Activated CD4-positive, alpha-beta memory T cell treated with anti-CD3 and anti-CD28 coated beads for 36 hours (primary cell): Measurements from ENCODE around the gene CCDC85C. TPM values are rescaled to one million over a fixed set of nuclear protein-coding genes. Genes with fewer than 3 reads are reported as not detected.

Source experiments
- CTCF ChIA-PET: fragments of 350-600 bp; sonication (Branson Sonifier 250); formaldehyde crosslinking; loops from one replicate; lab custom pipeline; 2021; ENCODE audit warnings: antibody characterized with exemption, inconsistent platforms; lab: Charles Lee
- POLR2A ChIA-PET: fragments of 350-600 bp; sonication (Branson Sonifier 250); formaldehyde crosslinking; loops from one replicate; lab custom pipeline; 2021; ENCODE audit warnings: antibody characterized with exemption; lab: Charles Lee
- DNase-seq: peaks from one replicate; pipeline ENCODE4 v3.0.0-alpha.2; 2020
- H3K27ac Mint-ChIP-seq: one replicate; pipeline ENCODE4 v1.8.0; 2021; ENCODE audit warnings: mixed read lengths
- H3K27me3 Mint-ChIP-seq: one replicate; pipeline ENCODE4 v1.8.0; 2021; ENCODE audit warnings: mixed read lengths
- H3K36me3 Mint-ChIP-seq: one replicate; pipeline ENCODE4 v1.8.0; 2021; ENCODE audit warnings: mixed read lengths
- H3K4me1 Mint-ChIP-seq: one replicate; pipeline ENCODE4 v1.8.0; 2021; ENCODE audit warnings: low read depth, mixed read lengths
- H3K4me3 Mint-ChIP-seq: one replicate; pipeline ENCODE4 v1.8.0; 2021; ENCODE audit warnings: mild to moderate bottlenecking, mixed read lengths
- H3K9me3 Mint-ChIP-seq: one replicate; pipeline ENCODE4 v1.8.0; 2021; ENCODE audit warnings: mixed read lengths
- intact Hi-C: fragments of 100-400 bp; cut with micrococcal nuclease; formaldehyde crosslinking; loops from one replicate; pipeline ENCODE4 v1.15.1; 2023
- total RNA-seq, 2 experiments: library from RNA; stranded (reverse); gene quantifications; one replicate each; pipeline ENCODE4 v1.2.3, GENCODE V29; 2021

CCDC85C gene
- total RNA-seq, 2 experiments from 2014 or later, result 10.7 to 12.3 TPM

DNA sequence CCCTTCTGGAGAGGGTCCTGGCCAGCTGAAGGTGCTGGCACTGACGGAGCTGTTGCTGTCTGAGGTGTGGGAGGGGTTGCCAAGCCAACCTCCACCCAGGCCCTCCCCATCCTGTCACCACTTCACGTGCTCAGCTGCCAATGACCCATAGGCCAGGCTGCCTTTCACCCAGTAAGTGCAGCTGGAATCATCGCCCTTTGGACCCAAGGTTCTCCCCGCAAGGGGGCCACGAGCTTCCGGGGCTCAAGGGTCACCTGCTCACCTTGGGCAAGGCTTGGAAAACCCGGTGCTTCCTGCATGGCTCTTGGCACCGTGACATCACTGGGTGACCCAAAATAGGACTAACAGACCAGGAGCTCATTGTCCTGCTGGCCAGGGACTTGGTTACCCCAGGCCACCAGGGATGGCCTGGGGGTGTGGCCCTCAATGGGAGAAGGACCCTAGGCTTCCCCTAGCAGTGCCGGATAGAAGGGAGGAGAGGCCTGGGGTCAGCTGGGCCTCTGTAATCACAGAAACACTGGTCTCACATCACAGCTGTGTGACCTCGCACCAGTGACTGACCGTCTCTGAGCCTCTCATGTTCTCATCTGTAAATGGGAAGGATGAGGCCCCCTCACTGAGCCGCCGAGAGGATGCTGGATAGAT, 51.3 kb downstream of the CCDC85C start:
- intact Hi-C loops, result no loop called here
- POLR2A ChIA-PET, result no interaction called here
- CTCF ChIA-PET, result no interaction called here

DNA sequence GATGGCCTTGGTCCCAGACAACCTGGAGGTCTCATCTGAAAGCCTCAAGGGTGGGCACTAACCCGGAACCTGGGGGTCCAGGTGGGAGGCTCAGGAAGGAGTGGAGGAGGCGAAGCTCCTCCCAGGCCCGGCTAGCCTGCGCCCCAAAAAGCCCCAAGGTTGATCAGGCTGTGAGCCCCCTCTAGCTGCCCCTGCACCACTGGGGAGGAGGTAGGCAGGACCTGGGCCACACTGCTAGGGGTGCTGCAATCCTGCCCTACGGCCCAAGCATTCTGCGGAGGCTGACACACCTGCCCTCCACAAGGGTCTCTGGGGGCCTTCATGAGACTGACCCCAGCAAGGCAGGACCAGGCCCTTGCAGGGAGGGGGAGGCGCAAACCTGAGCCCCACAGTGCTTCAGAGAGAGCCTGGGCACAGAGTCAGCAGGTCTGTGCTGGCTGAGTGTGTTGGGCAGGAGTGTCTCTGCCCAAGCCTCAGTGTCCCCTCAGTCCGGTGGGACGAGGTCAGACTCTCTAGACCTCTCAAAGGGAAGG, 51.9 kb downstream of the CCDC85C start:
- no peak for DNase-seq
- no peaks in the 10 kb centered on the region for H3K27me3 Mint-ChIP-seq
- intact Hi-C loops, result no loop called here
- H3K36me3 Mint-ChIP-seq, result no peaks in the 10 kb centered on the region
- H3K4me1 Mint-ChIP-seq, result peaks cover 2% of the 10 kb centered on the region
- CTCF ChIA-PET, result no interaction called here
- H3K9me3 Mint-ChIP-seq, result no peaks in the 10 kb centered on the region
- H3K4me3 Mint-ChIP-seq, result no peak overlapping the region
- no peak overlapping the region for H3K27ac Mint-ChIP-seq
- POLR2A ChIA-PET, result no interaction called here

More for the DNA sequence above, 51.3 kb downstream of the CCDC85C start:
- Mint-ChIP-seq H3K27ac (no peak overlapping the region), H3K4me3 (no peak overlapping the region), H3K36me3 (no peaks in the 10 kb centered on the region), H3K27me3 (no peaks in the 10 kb centered on the region), H3K9me3 (no peaks in the 10 kb centered on the region), H3K4me1 (peaks cover 2% of the 10 kb centered on the region)
- DNase-seq, result no peak

DNA sequence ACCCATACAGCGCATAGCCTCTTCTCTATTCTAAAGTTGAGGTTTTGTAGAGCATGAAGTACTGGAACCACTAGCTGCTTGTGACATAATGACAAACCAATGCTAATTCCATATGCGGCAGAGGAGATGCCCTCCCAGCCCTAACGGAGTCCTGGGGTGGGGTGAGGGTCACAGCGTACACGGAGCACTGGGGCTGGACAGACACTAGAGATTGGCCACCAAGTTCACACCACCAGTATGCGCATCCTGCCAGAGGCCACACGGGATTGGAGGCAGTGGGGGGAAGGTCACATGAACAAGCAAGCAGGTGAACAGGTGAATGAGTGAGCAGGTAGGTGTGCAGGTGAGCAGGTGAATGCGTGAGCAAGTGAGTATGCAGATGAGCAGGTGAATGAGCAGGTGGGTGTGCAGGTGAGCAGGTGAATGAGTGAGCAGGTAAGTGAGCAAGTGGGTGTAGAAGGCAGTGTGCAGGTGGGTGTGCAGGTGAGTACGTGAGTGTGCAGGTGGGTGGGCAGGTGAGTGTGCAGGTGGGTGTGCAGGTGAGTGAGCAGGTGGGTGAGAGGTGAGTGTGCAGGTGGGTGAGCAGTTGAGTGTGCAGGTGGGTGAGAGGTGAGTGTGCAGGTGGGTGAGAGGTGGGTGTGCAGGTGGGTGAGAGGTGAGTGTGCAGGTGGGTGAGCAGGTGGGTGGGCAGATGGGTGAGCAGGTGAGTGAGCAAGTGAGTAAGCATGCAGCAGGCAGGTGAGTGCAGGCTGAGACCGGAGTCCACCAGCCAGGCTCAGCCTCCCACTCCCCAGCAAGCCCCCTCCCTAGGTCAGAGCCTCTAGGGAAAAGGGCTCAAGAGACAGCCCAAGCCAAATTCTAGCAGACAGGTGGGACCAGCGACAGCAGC, 52.7 kb downstream of the CCDC85C start:
- H3K36me3 Mint-ChIP-seq, result no peaks in the 10 kb centered on the region
- no peaks in the 10 kb centered on the region for H3K27me3 Mint-ChIP-seq

DNA sequence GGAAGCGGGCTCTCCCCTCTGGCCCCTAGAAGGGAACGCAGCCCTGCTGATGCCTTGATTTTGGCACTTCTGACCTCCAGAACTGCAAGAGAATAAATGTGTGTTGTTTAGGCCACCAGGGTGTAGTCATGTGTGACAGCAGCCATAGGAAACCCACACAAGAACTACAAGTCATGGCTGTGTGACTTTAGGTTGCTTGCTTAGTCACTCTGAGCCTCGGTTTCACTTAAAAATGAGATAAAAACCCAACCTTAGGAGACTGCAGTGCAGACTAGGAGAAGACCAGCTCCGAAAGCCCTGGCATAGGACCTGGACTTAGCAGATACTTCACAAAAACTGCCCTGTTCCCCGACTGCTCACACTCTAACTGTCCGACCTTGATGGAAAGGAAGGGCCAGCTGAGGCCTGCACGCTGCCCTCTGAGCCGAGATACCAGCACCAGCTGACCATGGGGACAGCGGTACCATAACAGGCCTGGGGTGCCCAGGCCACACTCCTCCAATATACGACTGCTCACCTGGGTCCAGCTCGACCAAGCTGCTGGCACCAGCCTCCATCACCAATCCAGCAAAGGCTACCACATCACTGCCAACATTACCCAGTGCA, 53.5 kb downstream of the CCDC85C start:
- H3K27ac Mint-ChIP-seq, result no peak overlapping the region
- no peaks in the 10 kb centered on the region for H3K27me3 Mint-ChIP-seq
- CTCF ChIA-PET, result interaction anchor here (0.6 to 1.5 kb wide), 2 partner anchors 78 to 211 kb away, joined by 3 to 4 read pairs; no protein-coding TSS in a partner anchor

More for the DNA sequence above, 52.7 kb downstream of the CCDC85C start:
- Mint-ChIP-seq H3K9me3 (no peaks in the 10 kb centered on the region), H3K4me1 (peaks cover 2% of the 10 kb centered on the region), H3K4me3 (no peak overlapping the region), H3K27ac (no peak overlapping the region)
- no peak for DNase-seq
- CTCF ChIA-PET, result interaction anchor here (0.6 to 1.5 kb wide), 2 partner anchors 77 to 211 kb away, joined by 3 to 4 read pairs; no protein-coding TSS in a partner anchor
- POLR2A ChIA-PET, result no interaction called here
- intact Hi-C loops, result no loop called here

DNA sequence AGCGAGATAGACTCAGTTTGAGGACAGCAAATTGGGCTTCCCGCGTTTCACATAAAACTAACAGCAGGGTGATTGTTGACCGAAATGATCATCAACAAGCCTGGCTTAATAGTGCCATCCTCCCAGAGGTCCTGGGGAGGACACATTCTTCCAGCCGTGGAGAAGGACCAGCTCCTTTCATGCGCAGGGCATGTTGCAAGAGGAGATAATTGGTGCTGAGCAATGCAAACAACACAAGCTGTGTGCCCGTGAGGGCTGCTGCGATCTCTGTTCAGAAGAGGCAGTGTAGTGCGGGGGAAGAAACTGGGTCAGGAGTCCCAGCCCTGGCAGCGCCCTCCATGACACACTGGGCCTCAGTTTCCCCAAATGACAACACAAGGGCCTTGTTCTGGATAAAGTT, 54.3 kb downstream of the CCDC85C start:
- CTCF ChIA-PET, result interaction anchor here (1.0 to 1.5 kb wide), 2 partner anchors 12 to 79 kb away, joined by 3 to 4 read pairs; no protein-coding TSS in a partner anchor
- POLR2A ChIA-PET, result no interaction called here
- DNase-seq, result no peak
- Mint-ChIP-seq H3K4me1 (peaks cover 2% of the 10 kb centered on the region), H3K36me3 (no peaks in the 10 kb centered on the region), H3K9me3 (no peaks in the 10 kb centered on the region), H3K4me3 (no peak overlapping the region), H3K27me3 (no peaks in the 10 kb centered on the region), H3K27ac (no peak overlapping the region)
- intact Hi-C loops, result no loop called here

More for the DNA sequence above, 53.5 kb downstream of the CCDC85C start:
- intact Hi-C loops, result no loop called here
- POLR2A ChIA-PET, result no interaction called here
- Mint-ChIP-seq H3K4me1 (peaks cover 2% of the 10 kb centered on the region), H3K36me3 (no peaks in the 10 kb centered on the region), H3K4me3 (no peak overlapping the region), H3K9me3 (no peaks in the 10 kb centered on the region)
- DNase-seq, result no peak

DNA sequence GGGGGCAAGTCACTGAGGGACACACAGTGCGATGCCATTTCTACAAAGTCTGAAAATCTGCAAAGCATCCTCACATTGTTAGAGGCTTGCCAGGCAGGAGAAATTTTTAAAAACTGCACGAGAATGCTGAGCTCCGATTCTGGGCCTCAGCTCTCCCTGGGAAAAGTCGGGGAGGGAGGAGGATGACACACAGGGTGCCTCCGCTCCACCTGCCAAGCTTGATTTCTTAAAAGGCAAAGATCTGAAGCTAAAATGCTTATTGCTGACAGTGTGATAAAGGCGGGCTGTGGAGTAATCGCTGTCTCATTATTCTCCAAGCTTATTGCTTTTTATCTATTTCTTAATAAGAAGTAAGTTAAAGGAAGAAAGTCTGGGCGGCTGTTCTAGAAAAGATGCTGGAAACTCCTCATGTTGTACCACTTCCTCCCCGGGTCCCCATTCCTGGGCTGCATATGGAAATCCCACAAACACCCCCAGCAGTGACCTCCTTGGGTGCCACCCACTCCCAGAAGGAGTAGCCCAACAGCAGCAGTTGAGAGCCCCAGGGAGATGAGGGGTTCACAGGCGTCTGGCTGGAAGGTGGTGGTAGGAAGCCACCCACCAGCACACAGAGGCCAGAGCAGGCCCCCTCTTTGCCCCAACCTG, 55.0 kb downstream of the CCDC85C start:
- Mint-ChIP-seq H3K4me1 (peaks cover 2% of the 10 kb centered on the region), H3K4me3 (no peak overlapping the region), H3K9me3 (no peaks in the 10 kb centered on the region), H3K27ac (no peak overlapping the region), H3K27me3 (no peaks in the 10 kb centered on the region), H3K36me3 (no peaks in the 10 kb centered on the region)
- DNase-seq, result no peak
- ChIA-PET CTCF (interaction anchor here (1.0 kb wide), 1 partner anchor 11 kb away, joined by 3 read pairs; no protein-coding TSS in a partner anchor), POLR2A (no interaction called here)
- intact Hi-C loops, result no loop called here

DNA sequence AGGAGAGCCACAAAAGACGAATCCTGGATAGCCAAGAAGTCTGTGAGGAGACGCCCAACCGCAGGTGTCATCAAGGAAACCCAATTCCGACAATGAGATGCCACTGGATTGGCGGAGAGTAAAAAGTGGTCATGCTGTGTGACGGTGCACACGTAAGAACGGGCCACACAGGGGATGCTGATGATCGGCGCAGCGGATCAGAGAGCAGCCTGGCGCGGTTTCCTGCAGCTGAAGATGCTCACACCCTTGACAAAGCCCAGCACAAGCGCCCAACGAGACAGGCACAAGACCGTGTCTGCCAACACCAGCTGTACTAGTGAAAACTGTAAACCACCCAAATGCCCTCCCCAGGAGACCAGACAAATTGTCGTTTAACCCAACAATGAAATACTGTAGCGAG, 55.8 kb downstream of the CCDC85C start:
- no peak for DNase-seq
- H3K36me3 Mint-ChIP-seq, result no peaks in the 10 kb centered on the region
- H3K4me1 Mint-ChIP-seq, result peaks cover 2% of the 10 kb centered on the region
- POLR2A ChIA-PET, result no interaction called here
- intact Hi-C loops, result no loop called here
- H3K27me3 Mint-ChIP-seq, result no peaks in the 10 kb centered on the region
- H3K4me3 Mint-ChIP-seq, result no peak overlapping the region
- H3K9me3 Mint-ChIP-seq, result no peaks in the 10 kb centered on the region
- H3K27ac Mint-ChIP-seq, result no peak overlapping the region
- CTCF ChIA-PET, result interaction anchor here (0.6 kb wide), 1 partner anchor 84 kb away, joined by 3 read pairs; no protein-coding TSS in a partner anchor

DNA sequence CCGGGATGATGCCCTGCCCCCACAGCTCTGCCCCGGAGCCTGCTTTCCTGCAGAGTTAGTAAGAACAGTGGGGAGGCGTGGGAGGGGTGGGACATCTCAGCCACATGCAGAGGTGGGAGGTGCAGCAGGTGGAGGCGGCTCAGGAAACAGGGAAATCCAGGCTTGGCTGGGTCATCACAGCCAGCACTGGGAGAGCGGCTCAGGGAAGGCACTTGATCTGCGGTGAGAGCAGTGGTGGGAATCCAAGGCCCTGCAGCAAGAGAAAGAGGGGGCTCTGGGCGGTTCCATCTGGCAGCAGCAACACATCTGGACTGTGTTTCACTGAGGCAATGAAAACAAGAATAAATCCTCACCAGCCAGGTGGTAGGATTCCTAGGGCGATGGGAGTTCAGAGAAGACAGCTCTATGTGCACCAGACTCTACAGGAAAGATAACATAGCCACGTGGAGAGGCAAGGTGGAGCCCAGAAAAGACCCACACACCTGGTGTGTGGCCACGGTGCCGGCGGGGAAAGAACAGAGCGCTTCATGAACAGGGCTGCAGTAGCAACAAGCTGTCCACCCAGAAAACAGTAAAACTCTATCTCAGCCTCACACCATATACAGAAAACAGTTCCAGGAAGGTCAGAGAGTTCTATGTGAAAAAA, 57.6 kb downstream of the CCDC85C start:
- H3K27ac Mint-ChIP-seq, result no peak overlapping the region
- peaks cover 4% of the 10 kb centered on the region for H3K4me1 Mint-ChIP-seq
- CTCF ChIA-PET, result no interaction called here
- H3K4me3 Mint-ChIP-seq, result no peak overlapping the region
- DNase-seq, result no peak
- POLR2A ChIA-PET, result no interaction called here
- no peaks in the 10 kb centered on the region for H3K27me3 Mint-ChIP-seq
- H3K9me3 Mint-ChIP-seq, result no peaks in the 10 kb centered on the region
- H3K36me3 Mint-ChIP-seq, result no peaks in the 10 kb centered on the region
- intact Hi-C loops, result no loop called here

DNA sequence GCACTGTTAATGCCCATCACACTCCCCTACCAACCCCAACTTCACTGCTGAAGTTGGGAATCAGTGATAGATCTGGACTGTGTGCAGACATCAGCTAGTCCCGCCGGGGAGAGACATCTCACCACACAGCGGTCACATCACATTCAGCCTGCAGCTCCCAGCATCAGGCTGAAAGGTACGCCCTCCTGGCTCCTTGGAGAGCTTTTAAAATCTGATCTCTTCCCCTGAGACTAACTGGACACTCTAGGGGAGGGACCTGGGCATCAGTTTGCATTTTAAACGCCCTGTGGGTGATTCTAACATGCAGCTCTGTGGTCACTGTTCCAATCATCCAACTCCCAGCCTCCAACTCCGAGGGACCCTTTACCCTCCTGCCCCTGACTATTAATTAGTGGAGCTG, 58.4 kb downstream of the CCDC85C start:
- peaks cover 6% of the 10 kb centered on the region for H3K4me1 Mint-ChIP-seq
- no peaks in the 10 kb centered on the region for H3K9me3 Mint-ChIP-seq
- CTCF ChIA-PET, result no interaction called here
- DNase-seq, result no peak
- intact Hi-C loops, result no loop called here
- POLR2A ChIA-PET, result no interaction called here
- H3K27ac Mint-ChIP-seq, result no peak overlapping the region
- no peak overlapping the region for H3K4me3 Mint-ChIP-seq
- no peaks in the 10 kb centered on the region for H3K36me3 Mint-ChIP-seq
- H3K27me3 Mint-ChIP-seq, result no peaks in the 10 kb centered on the region

DNA sequence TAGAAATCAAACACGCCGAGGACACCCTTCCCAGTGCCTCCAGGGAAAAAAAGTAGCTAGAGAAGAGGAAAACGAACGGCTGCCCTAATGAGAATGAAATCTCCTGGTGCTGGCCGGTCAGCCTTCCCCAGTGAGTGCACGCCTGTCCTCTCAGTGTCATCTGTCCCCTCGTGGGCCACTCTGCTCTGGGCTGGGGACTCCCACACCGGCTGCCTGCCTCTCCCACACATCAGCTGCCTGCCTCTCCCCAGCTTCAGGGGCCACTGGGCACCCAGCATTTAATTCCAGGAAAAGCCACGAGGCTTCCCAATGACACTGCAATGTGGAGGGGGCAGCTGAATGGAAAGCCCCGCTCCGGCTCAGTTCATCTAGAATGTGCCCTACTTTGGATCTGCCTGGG, 59.0 kb downstream of the CCDC85C start:
- H3K27me3 Mint-ChIP-seq, result no peaks in the 10 kb centered on the region
- no peak for DNase-seq
- no peak overlapping the region for H3K4me3 Mint-ChIP-seq
- H3K27ac Mint-ChIP-seq, result no peak overlapping the region
- peaks cover 6% of the 10 kb centered on the region for H3K4me1 Mint-ChIP-seq
- no peaks in the 10 kb centered on the region for H3K36me3 Mint-ChIP-seq
- H3K9me3 Mint-ChIP-seq, result no peaks in the 10 kb centered on the region
- CTCF ChIA-PET, result no interaction called here
- intact Hi-C loops, result no loop called here
- POLR2A ChIA-PET, result no interaction called here

DNA sequence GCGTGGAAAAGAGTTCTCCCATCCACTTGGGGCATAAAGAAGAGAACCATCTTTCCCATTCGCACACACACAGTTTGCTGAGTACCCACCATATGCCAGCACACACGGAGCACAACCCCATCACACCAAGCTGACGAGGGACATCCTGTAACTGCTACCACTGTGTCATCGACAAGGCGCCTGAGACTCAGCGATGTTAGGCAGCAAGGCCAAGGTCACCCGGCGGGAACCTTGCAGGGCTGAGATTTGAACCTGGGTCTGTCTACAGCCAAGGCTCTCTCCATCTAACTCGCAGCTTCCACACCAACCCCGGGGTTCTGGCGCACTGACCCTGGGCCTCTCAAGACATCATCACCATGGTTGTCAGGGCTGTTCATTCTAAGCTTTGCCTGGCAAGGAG, 60.0 kb downstream of the CCDC85C start:
- peaks cover 6% of the 10 kb centered on the region for H3K4me1 Mint-ChIP-seq
- no peak overlapping the region for H3K27ac Mint-ChIP-seq
- no peak for DNase-seq
- no peaks in the 10 kb centered on the region for H3K9me3 Mint-ChIP-seq
- no peak overlapping the region for H3K4me3 Mint-ChIP-seq
- POLR2A ChIA-PET, result no interaction called here
- CTCF ChIA-PET, result no interaction called here
- H3K27me3 Mint-ChIP-seq, result no peaks in the 10 kb centered on the region
- intact Hi-C loops, result no loop called here
- no peaks in the 10 kb centered on the region for H3K36me3 Mint-ChIP-seq
